ENCODE results near the gene ABCF1.

DNA sequence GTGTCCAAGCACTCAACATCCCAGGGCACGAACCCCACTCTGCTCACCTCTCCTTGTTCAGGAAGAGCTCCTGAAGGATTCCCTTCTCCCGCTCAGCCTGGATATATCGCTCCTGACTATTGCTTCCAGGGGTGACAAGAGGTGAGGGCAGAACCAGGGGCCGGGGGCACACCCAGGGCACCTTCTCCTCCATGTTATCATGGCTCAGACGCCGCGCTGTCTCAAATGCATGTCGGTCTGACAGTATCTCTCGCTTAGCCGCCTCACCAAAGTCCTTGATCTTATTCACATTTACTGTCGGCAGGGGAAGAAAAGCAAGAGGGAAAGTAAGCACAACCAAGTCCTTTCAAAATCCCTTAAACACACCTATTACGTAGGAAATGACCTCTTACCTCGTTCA is 32.7 kb downstream of the ABCF1 start:
- TF ChIP-seq, protein P1, sequence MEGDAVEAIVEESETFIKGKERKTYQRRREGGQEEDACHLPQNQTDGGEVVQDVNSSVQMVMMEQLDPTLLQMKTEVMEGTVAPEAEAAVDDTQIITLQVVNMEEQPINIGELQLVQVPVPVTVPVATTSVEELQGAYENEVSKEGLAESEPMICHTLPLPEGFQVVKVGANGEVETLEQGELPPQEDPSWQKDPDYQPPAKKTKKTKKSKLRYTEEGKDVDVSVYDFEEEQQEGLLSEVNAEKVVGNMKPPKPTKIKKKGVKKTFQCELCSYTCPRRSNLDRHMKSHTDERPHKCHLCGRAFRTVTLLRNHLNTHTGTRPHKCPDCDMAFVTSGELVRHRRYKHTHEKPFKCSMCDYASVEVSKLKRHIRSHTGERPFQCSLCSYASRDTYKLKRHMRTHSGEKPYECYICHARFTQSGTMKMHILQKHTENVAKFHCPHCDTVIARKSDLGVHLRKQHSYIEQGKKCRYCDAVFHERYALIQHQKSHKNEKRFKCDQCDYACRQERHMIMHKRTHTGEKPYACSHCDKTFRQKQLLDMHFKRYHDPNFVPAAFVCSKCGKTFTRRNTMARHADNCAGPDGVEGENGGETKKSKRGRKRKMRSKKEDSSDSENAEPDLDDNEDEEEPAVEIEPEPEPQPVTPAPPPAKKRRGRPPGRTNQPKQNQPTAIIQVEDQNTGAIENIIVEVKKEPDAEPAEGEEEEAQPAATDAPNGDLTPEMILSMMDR (IDR thresholded peaks at IDR 0.05) = no peak
- TF ChIP-seq TCF7L2 (IDR thresholded peaks at IDR 0.05; ENCODE audit: low read depth, low read length) (no peak), SIN3A (IDR thresholded peaks at IDR 0.05; ENCODE audit: borderline replicate concordance, insufficient read depth, low read depth, low read length) (no peak)
